CD14-positive monocyte (primary cell): ENCODE results near the gene CILP2. TPM values are rescaled to one million over a fixed set of nuclear protein-coding genes. Genes with fewer than 3 reads are reported as not detected.

Source experiments
- DNase-seq, 3 donors: peaks; one replicate each; pipeline ENCODE4 v3.0.0-alpha.2; 2011 to 2022
- H2AFZ ChIP-seq: 2 replicates; pipeline ENCODE4 v1.6.0; 2012; ENCODE audit warnings: mild to moderate bottlenecking, low read depth, low read length, inconsistent platforms; ENCODE audit not compliant: insufficient read depth, poor library complexity, severe bottlenecking
- H3K27ac ChIP-seq, 2 donors: 1 replicate in 1 of 2; 2 replicates in 1 of 2; pipeline ENCODE4 v1.5.1; 2012 to 2013; ENCODE audit warnings: low read length in 2 of 2, control low read depth in 1 of 2, inconsistent platforms in 1 of 2, low read depth in 1 of 2, mild to moderate bottlenecking in 1 of 2
- H3K27me3 ChIP-seq, 2 donors: one replicate each; pipeline versions ENCODE4 v1.6.0 to v1.6.1; 2011 to 2013; ENCODE audit warnings: low read length in 2 of 2; ENCODE audit not compliant: control insufficient read depth in 2 of 2, insufficient read depth in 2 of 2
- H3K36me3 ChIP-seq, 2 donors: replicated peaks in 1 of 2; 1 replicate in 1 of 2; 2 replicates in 1 of 2; pipeline versions ENCODE4 v1.5.1 to v1.6.1; 2012 to 2013; ENCODE audit warnings: low read length in 2 of 2, control low read depth in 1 of 2, inconsistent platforms in 1 of 2, mild to moderate bottlenecking in 1 of 2; ENCODE audit not compliant: insufficient read depth in 2 of 2, control insufficient read depth in 1 of 2
- H3K4me1 ChIP-seq, 2 donors: 1 replicate in 1 of 2; 2 replicates in 1 of 2; pipeline versions ENCODE4 v1.5.1 to v1.6.1; 2012 to 2013; ENCODE audit warnings: low read length in 2 of 2, control low read depth in 1 of 2, inconsistent platforms in 1 of 2, mild to moderate bottlenecking in 1 of 2, moderate library complexity in 1 of 2; ENCODE audit not compliant: insufficient read depth in 2 of 2, control insufficient read depth in 1 of 2
- H3K4me2 ChIP-seq: replicated peaks from 2 replicates; pipeline ENCODE3; 2012; ENCODE audit warnings: low read length, moderate library complexity, mild to moderate bottlenecking; ENCODE audit not compliant: poor library complexity, severe bottlenecking; ENCODE audit errors: extremely low read depth
- H3K4me3 ChIP-seq, 3 experiments: fragments of 200-600 bp in 1 of 3; sonication (generic) in 1 of 3; replicated peaks in 1 of 3; 1 replicate in 2 of 3; 2 replicates in 1 of 3; pipeline ENCODE4 v1.5.1; 2011 to 2013; ENCODE audit warnings: low read length in 3 of 3, mild to moderate bottlenecking in 3 of 3, control low read depth in 2 of 3, low read depth in 2 of 3, inconsistent platforms in 1 of 3, moderate library complexity in 1 of 3
- H3K79me2 ChIP-seq: 2 replicates; pipeline ENCODE4 v1.6.0; 2012; ENCODE audit warnings: mild to moderate bottlenecking, control low read depth, inconsistent platforms, low read length, moderate library complexity; ENCODE audit not compliant: insufficient read depth
- H3K9ac ChIP-seq: 2 replicates; pipeline ENCODE4 v1.6.0; 2017; ENCODE audit warnings: low read length, mild to moderate bottlenecking; ENCODE audit not compliant: insufficient read depth, poor library complexity, severe bottlenecking
- H3K9me3 ChIP-seq, 2 donors: replicated peaks in 1 of 2; 1 replicate in 1 of 2; 2 replicates in 1 of 2; pipeline versions ENCODE4 v1.5.1 to v1.6.1; 2012 to 2013; ENCODE audit warnings: low read length in 2 of 2, control low read depth in 1 of 2; ENCODE audit not compliant: control insufficient read depth in 1 of 2, insufficient read depth in 1 of 2
- H4K20me1 ChIP-seq: 2 replicates; pipeline ENCODE4 v1.6.0; 2012; ENCODE audit warnings: mild to moderate bottlenecking, low read length, control low read depth, moderate library complexity; ENCODE audit not compliant: insufficient read depth
- H3K27ac Mint-ChIP-seq, 7 donors: one replicate each; pipeline ENCODE4 v1.8.0; 2020; ENCODE audit warnings: mild to moderate bottlenecking in 7 of 7, mixed read lengths in 7 of 7, moderate library complexity in 6 of 7, inconsistent platforms in 2 of 7
- H3K27me3 Mint-ChIP-seq, 3 donors: one replicate each; pipeline ENCODE4 v1.8.0; 2021 to 2022; ENCODE audit warnings: low read depth in 3 of 3, mild to moderate bottlenecking in 3 of 3, mixed read lengths in 3 of 3, moderate library complexity in 3 of 3, inconsistent platforms in 1 of 3
- H3K36me3 Mint-ChIP-seq, 2 donors: one replicate each; pipeline ENCODE4 v1.8.0; 2020; ENCODE audit warnings: mixed read lengths in 2 of 2, inconsistent platforms in 1 of 2, mild to moderate bottlenecking in 1 of 2
- H3K4me1 Mint-ChIP-seq: one replicate; pipeline ENCODE4 v1.8.0; 2020; ENCODE audit warnings: mild to moderate bottlenecking, mixed read lengths
- H3K4me3 Mint-ChIP-seq, 2 donors: one replicate each; pipeline ENCODE4 v1.8.0; 2020; ENCODE audit warnings: mild to moderate bottlenecking in 2 of 2, mixed read lengths in 2 of 2, moderate library complexity in 1 of 2
- H3K9me3 Mint-ChIP-seq, 7 donors: one replicate each; pipeline ENCODE4 v1.8.0; 2020 to 2022; ENCODE audit warnings: mixed read lengths in 7 of 7, mild to moderate bottlenecking in 6 of 7, moderate library complexity in 6 of 7, inconsistent platforms in 2 of 7
- CTCF ChIP-seq: fragments of 200-600 bp; IDR thresholded peaks from one replicate; pipeline ENCODE4 v1.8.0; 2022; ENCODE audit warnings: antibody characterized with exemption, mild to moderate bottlenecking
- WGBS: methylation state at CpG from one replicate; pipeline ENCODE4 v1.1.5; 2013; ENCODE audit warnings: missing lambda C conversion rate; ENCODE audit not compliant: insufficient coverage; 5-methylcytosine and 5-hydroxymethylcytosine counted together
- intact Hi-C, 2 donors: fragments of 100-400 bp; cut with micrococcal nuclease; formaldehyde crosslinking; loops; one replicate each; pipeline versions ENCODE4 v1.15.0 to v1.15.1; 2023
- polyA plus RNA-seq, 3 donors: library from polyadenylated mRNA; depleted of rRNA in 1 of 3; unstranded in 2 of 3; stranded (reverse) in 1 of 3; fragments of 300-500 nt in 2 of 3; fragments of >200 nt in 1 of 3; fragmentation: Illumina TruSeq in 2 of 3; gene quantifications; 1 replicate in 2 of 3; 2 replicates in 1 of 3; pipeline ENCODE4 v1.2.3, GENCODE V29; 2012 to 2021

The CILP2 gene
- polyA plus RNA-seq, 3 donors, result 0.04 TPM; not detected in 2

GRCh38 chr19:19553670-19554069 lies 15.6 kb downstream of the CILP2 start:
- Mint-ChIP-seq H3K36me3 (no peaks in the 10 kb centered on the region), H3K27ac (peak overlapping the region in 2 of 7 donors; percentile 35 to 59), H3K4me3 (no peak overlapping the region), H3K9me3 (peaks cover 3 to 6% (median 5%) of the 10 kb centered on the region in 7 donors), H3K27me3 (peaks cover 2 to 6% (median 3%) of the 10 kb centered on the region in 3 donors), H3K4me1 (peaks cover 6% of the 10 kb centered on the region)
- Histone ChIP-seq H3K27me3 (no peaks in the 10 kb centered on the region), H3K4me2 (no peak overlapping the region), H3K4me3 (no peak overlapping the region), H3K79me2 (no peaks in the 10 kb centered on the region), H3K4me1 (peaks cover 0 to 3% of the 10 kb centered on the region in 2 donors), H3K9me3 (peaks cover 0 to 6% of the 10 kb centered on the region in 2 donors), H4K20me1 (no peaks in the 10 kb centered on the region), H3K36me3 (no peaks in the 10 kb centered on the region), H3K27ac (no peak overlapping the region), H2AFZ (no peak overlapping the region), H3K9ac (no peak overlapping the region)
- DNase-seq, result no peak
- intact Hi-C loops, result no loop called here
- no peak for TF ChIP-seq CTCF
- WGBS, result 96% methylated on average over 7 of the region's 10 CpGs

- Mint-ChIP-seq H3K9me3 (peaks cover 0 to 6% (median 5%) of the 10 kb centered on the region in 7 donors), H3K4me3 (no peak overlapping the region), H3K4me1 (peaks cover 1% of the 10 kb centered on the region), H3K27me3 (peaks cover 2 to 6% (median 3%) of the 10 kb centered on the region in 3 donors), H3K36me3 (no peaks in the 10 kb centered on the region), H3K27ac (no peak overlapping the region)
- no peak overlapping the region for H3K9ac ChIP-seq
- H3K4me1 ChIP-seq, result peaks cover 0 to 1% of the 10 kb centered on the region in 2 donors
- peaks cover 0 to 6% of the 10 kb centered on the region in 2 donors for H3K9me3 ChIP-seq
- no peak overlapping the region for H3K27ac ChIP-seq
- peak; percentile 88 for TF ChIP-seq CTCF
- no peaks in the 10 kb centered on the region for H3K79me2 ChIP-seq
- no peak overlapping the region for H3K4me3 ChIP-seq
- H3K27me3 ChIP-seq, result no peaks in the 10 kb centered on the region
- H4K20me1 ChIP-seq, result no peaks in the 10 kb centered on the region
- intact Hi-C loops, result no loop called here
- H2AFZ ChIP-seq, result peak overlapping the region; percentile 11
- peak; percentile 39 to 68 (median 61) for DNase-seq
- H3K36me3 ChIP-seq, result no peaks in the 10 kb centered on the region
- H3K4me2 ChIP-seq, result no peak overlapping the region
- 75% methylated on average over 33 of the region's 34 CpGs for WGBS
Measured at GRCh38 chr19:19554074-19555023, 16.3 kb downstream of the CILP2 start.
